ENCODE data around the gene STRBP. TPM values are rescaled to one million over a fixed set of nuclear protein-coding genes. Genes with fewer than 3 reads are reported as not detected.

The STRBP gene
- total and polyA plus RNA-seq, 9 of the 15 experiments (the other 6 are each of a cell fraction or from before 2014, with no cell fraction given), result 27.7 to 84.0 (median 70.2) TPM

GRCh38 chr9:123302348-123303214, 34.2 kb upstream of the STRBP start (continued):
- TF ChIP-seq SP1 (CRISPR knock-in tag; IDR thresholded peaks at IDR 0.05) (no peak), ZNF699 (CRISPR knock-in tag; IDR thresholded peaks at IDR 0.05; ENCODE audit: insufficient replicate concordance) (no peak), HDAC1 (IDR thresholded peaks at IDR 0.05) (peak in 1 of 2 experiments; percentile 83; a peak in 2 of 4 replicates), ARID2 (IDR thresholded peaks at IDR 0.05) (no peak), CREB3 (tag; conservative IDR thresholded peaks at IDR 0.05; ENCODE audit: low read depth) (no peak), STAT5A (IDR thresholded peaks at IDR 0.05; ENCODE audit: borderline replicate concordance, low read length) (no peak), CBX3 (IDR thresholded peaks at IDR 0.05; ENCODE audit: borderline replicate concordance in 1 of 2, low read length in 2 of 2) (no peak), NR2F6 (CRISPR knock-in tag; IDR thresholded peaks at IDR 0.05) (no peak), TBL1XR1 (IDR thresholded peaks at IDR 0.05; ENCODE audit: low read length in 2 of 2) (0 out of 4 replicates have a peak, but pooled peaks of 1 of the 2 experiments have one; percentile 61), KAT8 (IDR thresholded peaks at IDR 0.05; ENCODE audit: low read depth) (no peak), MYNN (IDR thresholded peaks at IDR 0.05) (no peak), MYNN (CRISPR knock-in tag; IDR thresholded peaks at IDR 0.05) (no peak), E2F5 (CRISPR knock-in tag; IDR thresholded peaks at IDR 0.05) (no peak), TCFL5 (CRISPR knock-in tag; conservative IDR thresholded peaks at IDR 0.05) (no peak), ATF4 (CRISPR knock-in tag; IDR thresholded peaks at IDR 0.05) (no peak), EWSR1 (IDR thresholded peaks at IDR 0.05; ENCODE audit: borderline replicate concordance, low read depth, partially characterized antibody) (no peak), ZNF197 (CRISPR knock-in tag; IDR thresholded peaks at IDR 0.05; ENCODE audit: low read depth) (peak; percentile 23; the same call in 1 of the 2 replicates), PHB (CRISPR knock-in tag; IDR thresholded peaks at IDR 0.05) (no peak), PHF8 (IDR thresholded peaks at IDR 0.05; ENCODE audit: borderline replicate concordance, low read length) (no peak), RBBP5 (IDR thresholded peaks at IDR 0.05; ENCODE audit: borderline replicate concordance, insufficient read depth, low read length, poor library complexity, severe bottlenecking) (no peak), ZNF232 (CRISPR knock-in tag; IDR thresholded peaks at IDR 0.05) (no peak), ZMIZ1 (IDR thresholded peaks at IDR 0.05; ENCODE audit: low read depth in 2 of 2, low read length in 2 of 2) (no peak)

All from K562 (cell line).